Keratinocyte (primary cell): ENCODE data around the gene LOXHD1. TPM values are rescaled to one million over a fixed set of nuclear protein-coding genes. Genes with fewer than 3 reads are reported as not detected.

Source experiments
- DNase-seq: peaks from one replicate; pipeline ENCODE4 v3.0.0-alpha.2; 2011; ENCODE audit warnings: low read depth, missing footprints, low spot score
- FAIRE-seq: peaks from 2 replicates; lab custom pipeline; 2011; peaks lifted over from hg19 to GRCh38; lab: Jason Lieb, UNC
- H2AFZ ChIP-seq: 2 replicates; pipeline ENCODE4 v1.6.0; 2012; ENCODE audit warnings: low read length, control low read depth, inconsistent platforms; ENCODE audit not compliant: control insufficient read depth
- H3K27ac ChIP-seq: 2 replicates; pipeline ENCODE4 v1.5.1; 2011; ENCODE audit warnings: low read length; ENCODE audit not compliant: control insufficient read depth, insufficient read depth
- H3K27me3 ChIP-seq: 3 replicates; pipeline ENCODE4 v1.6.0; 2011; ENCODE audit warnings: low read length; ENCODE audit not compliant: control insufficient read depth, insufficient read depth; ENCODE audit errors: extremely low read depth
- H3K36me3 ChIP-seq, 2 experiments: 2 replicates in 1 of 2; 3 replicates in 1 of 2; pipeline ENCODE4 v1.5.1; 2011; ENCODE audit warnings: low read length in 2 of 2, mild to moderate bottlenecking in 1 of 2; ENCODE audit not compliant: control insufficient read depth in 2 of 2, insufficient read depth in 2 of 2; ENCODE audit errors: extremely low read depth in 1 of 2
- H3K4me1 ChIP-seq: 3 replicates; pipeline ENCODE4 v1.5.1; 2011; ENCODE audit warnings: low read length; ENCODE audit not compliant: control insufficient read depth, insufficient read depth; ENCODE audit errors: extremely low read depth
- H3K4me2 ChIP-seq: 3 replicates; pipeline ENCODE4 v1.6.0; 2011; ENCODE audit warnings: low read depth, low read length; ENCODE audit not compliant: control insufficient read depth, insufficient read depth; ENCODE audit errors: extremely low read depth
- H3K4me3 ChIP-seq, 3 experiments: fragments of 200-600 bp in 1 of 3; sonication (generic) in 1 of 3; 2 replicates in 2 of 3; 3 replicates in 1 of 3; pipeline ENCODE4 v1.5.1; 2011 to 2016; ENCODE audit warnings: low read length in 3 of 3, mild to moderate bottlenecking in 3 of 3, control low read depth in 2 of 3, inconsistent platforms in 1 of 3, low read depth in 1 of 3, mixed read lengths in 1 of 3, mixed run types in 1 of 3, moderate library complexity in 1 of 3; ENCODE audit not compliant: control insufficient read depth in 2 of 3, insufficient read depth in 2 of 3; ENCODE audit errors: extremely low read depth in 1 of 3
- H3K79me2 ChIP-seq: 2 replicates; pipeline ENCODE4 v1.6.0; 2012; ENCODE audit warnings: low read length; ENCODE audit not compliant: control insufficient read depth, insufficient read depth
- H3K9ac ChIP-seq: 3 replicates; pipeline ENCODE4 v1.6.0; 2011; ENCODE audit warnings: low read length; ENCODE audit not compliant: control insufficient read depth, insufficient read depth; ENCODE audit errors: extremely low read depth
- H3K9me1 ChIP-seq: 3 replicates; pipeline ENCODE4 v1.6.0; 2011; ENCODE audit warnings: low read length; ENCODE audit not compliant: control insufficient read depth, insufficient read depth; ENCODE audit errors: extremely low read depth
- H3K9me3 ChIP-seq: 2 replicates; pipeline ENCODE4 v1.5.1; 2012; ENCODE audit warnings: low read depth, low read length; ENCODE audit not compliant: control insufficient read depth
- H4K20me1 ChIP-seq: 3 replicates; pipeline ENCODE4 v1.6.0; 2011; ENCODE audit warnings: low read length; ENCODE audit not compliant: control insufficient read depth, insufficient read depth; ENCODE audit errors: extremely low read depth
- CTCF ChIP-seq, 3 experiments: IDR thresholded peaks in 1 of 3; conservative IDR thresholded peaks in 1 of 3; optimal IDR thresholded peaks in 1 of 3; 2 replicates in 2 of 3; 3 replicates in 1 of 3; pipeline versions ENCODE3 to v1.5.1; 2011; ENCODE audit warnings: low read length in 3 of 3, mild to moderate bottlenecking in 3 of 3, moderate library complexity in 2 of 3, control low read depth in 1 of 3, inconsistent platforms in 1 of 3; ENCODE audit not compliant: insufficient read depth in 2 of 3; ENCODE audit errors: extremely low read depth in 1 of 3
- EZH2 ChIP-seq: IDR thresholded peaks from one replicate; pipeline ENCODE4 v1.6.1; 2012; ENCODE audit warnings: inconsistent platforms, mild to moderate bottlenecking, low read length, moderate library complexity
- dilution Hi-C: fragments of 300-500 bp; cut with MboI; formaldehyde crosslinking; loops from one replicate; pipeline ENCODE4 v1.7.0; 2020; ENCODE audit warnings: low sequenced_read_pairs; ENCODE audit not compliant: extremely low pct_ligation_motif_present
- polyA plus RNA-seq, 5 experiments: library from polyadenylated mRNA; depleted of rRNA in 3 of 5; stranded (reverse) in 3 of 5; stranded (forward) in 1 of 5; unstranded in 1 of 5; fragments of >200 nt; gene quantifications; 1 replicate in 1 of 5; 2 replicates in 3 of 5; 3 replicates in 1 of 5; pipeline versions ENCODE4 v1.2.1 to v1.2.3, GENCODE V29; 2011 to 2012; ENCODE audit warnings: missing spikeins in 2 of 5, low read depth in 1 of 5, low replicate concordance in 1 of 5

The LOXHD1 gene
- polyA plus RNA-seq, 1 donor (not counting 4 experiments of a cell fraction or from before 2014, with no cell fraction given): not detected

GRCh38 chr18:46516555-46516954 is 140.5 kb downstream of the LOXHD1 start:
- no peaks in the 10 kb centered on the region for H3K9me3 ChIP-seq
- H3K27ac ChIP-seq: no peak overlapping the region
- H3K9ac ChIP-seq: no peak overlapping the region
- TF ChIP-seq CTCF (optimal IDR thresholded peaks at IDR 0.05 in 1 of 3, IDR thresholded peaks at IDR 0.05 in 1 of 3, conservative IDR thresholded peaks at IDR 0.05 in 1 of 3; ENCODE audit: extremely low read depth in 1 of 3, insufficient read depth in 2 of 3, low read length in 3 of 3) (no peak), EZH2 (no peak)
- H3K79me2 ChIP-seq: no peaks in the 10 kb centered on the region
- H3K4me2 ChIP-seq: no peak overlapping the region
- dilution Hi-C loops: no loop called here
- H3K4me3 ChIP-seq: no peak overlapping the region
- H3K36me3 ChIP-seq: no peaks in the 10 kb centered on the region
- no peaks in the 10 kb centered on the region for H3K27me3 ChIP-seq
- H3K9me1 ChIP-seq: no peaks in the 10 kb centered on the region
- FAIRE-seq (no peak), DNase-seq (no peak)
- no peak overlapping the region for H2AFZ ChIP-seq
- no peaks in the 10 kb centered on the region for H4K20me1 ChIP-seq
- no peaks in the 10 kb centered on the region for H3K4me1 ChIP-seq

DNA sequence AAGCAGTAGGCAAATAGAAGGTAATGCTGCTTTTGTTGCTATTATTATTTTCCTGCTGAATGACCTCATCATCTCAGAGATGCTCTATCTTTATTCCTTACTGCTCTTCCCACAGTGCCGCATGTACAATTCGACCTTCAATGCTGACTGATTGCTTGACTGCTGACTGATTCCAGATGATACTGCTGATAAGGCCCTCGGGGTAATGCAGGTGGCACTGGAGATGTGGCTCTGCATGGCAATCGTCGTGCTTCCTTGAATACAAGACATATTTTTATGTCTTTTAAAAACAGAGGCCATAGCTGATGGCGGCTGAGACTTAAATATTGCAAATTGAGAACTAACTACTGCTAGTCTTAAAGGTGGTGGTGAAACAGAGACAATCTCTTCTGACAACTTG is 146.6 kb downstream of the LOXHD1 start:
- Histone ChIP-seq H3K9me3 (no peaks in the 10 kb centered on the region), H3K36me3 (no peaks in the 10 kb centered on the region), H4K20me1 (no peaks in the 10 kb centered on the region), H3K27me3 (no peaks in the 10 kb centered on the region), H3K4me3 (no peak overlapping the region), H2AFZ (no peak overlapping the region), H3K4me2 (no peak overlapping the region), H3K9me1 (no peaks in the 10 kb centered on the region), H3K9ac (no peak overlapping the region), H3K79me2 (no peaks in the 10 kb centered on the region), H3K4me1 (no peaks in the 10 kb centered on the region), H3K27ac (no peak overlapping the region)
- dilution Hi-C loops: no loop called here
- DNase-seq (no peak), FAIRE-seq (no peak)
- TF ChIP-seq EZH2: no peak
- TF ChIP-seq CTCF (optimal IDR thresholded peaks at IDR 0.05 in 1 of 3, IDR thresholded peaks at IDR 0.05 in 1 of 3, conservative IDR thresholded peaks at IDR 0.05 in 1 of 3; ENCODE audit: extremely low read depth in 1 of 3, insufficient read depth in 2 of 3, low read length in 3 of 3): no peak
